GM06990 (cell line): ENCODE data around the gene CD151.

Experiments used
- DNase-seq: peaks from one replicate; pipeline ENCODE4 v3.0.0-alpha.2; 2011; ENCODE audit not compliant: insufficient read length; ENCODE audit errors: extremely low read depth
- H3K27me3 ChIP-seq: replicated peaks from 2 replicates; pipeline ENCODE4 v1.6.0; 2011; ENCODE audit warnings: low read length; ENCODE audit not compliant: control insufficient read depth, insufficient read depth
- H3K36me3 ChIP-seq: 2 replicates; pipeline ENCODE4 v1.5.1; 2011; ENCODE audit warnings: low read length; ENCODE audit not compliant: control insufficient read depth, insufficient read depth
- H3K4me3 ChIP-seq: replicated peaks from 2 replicates; pipeline ENCODE4 v1.5.1; 2011; ENCODE audit warnings: low read depth, mild to moderate bottlenecking, control low read depth, low read length
- CTCF ChIP-seq: IDR thresholded peaks from 2 replicates; pipeline ENCODE4 v1.5.1; 2011; ENCODE audit warnings: low read length, control low read depth, mild to moderate bottlenecking, inconsistent platforms; ENCODE audit not compliant: insufficient read depth, poor library complexity, severe bottlenecking

CD151 gene

GRCh38 chr11:875769-876301, 43.1 kb downstream of the CD151 start:
- H3K4me3 ChIP-seq, result no peak overlapping the region
- no peak for DNase-seq
- TF ChIP-seq CTCF, result no peak
- peaks cover 7% of the 10 kb centered on the region for H3K36me3 ChIP-seq
- no peaks in the 10 kb centered on the region for H3K27me3 ChIP-seq

- Histone ChIP-seq H3K27me3 (no peaks in the 10 kb centered on the region), H3K4me3 (no peak overlapping the region), H3K36me3 (peaks cover 7% of the 10 kb centered on the region)
- TF ChIP-seq CTCF, result no peak
- DNase-seq, result no peak
Observed at GRCh38 chr11:876545-876944, 43.8 kb downstream of the CD151 start.

- Histone ChIP-seq H3K4me3 (no peak overlapping the region), H3K27me3 (no peaks in the 10 kb centered on the region), H3K36me3 (peaks cover 7% of the 10 kb centered on the region)
- no peak for TF ChIP-seq CTCF
- no peak for DNase-seq
Observed at GRCh38 chr11:877565-877964, 44.8 kb downstream of the CD151 start.

GRCh38 chr11:880447-880846, 47.7 kb downstream of the CD151 start:
- no peak overlapping the region for H3K4me3 ChIP-seq
- TF ChIP-seq CTCF, result no peak
- H3K27me3 ChIP-seq, result no peaks in the 10 kb centered on the region
- DNase-seq, result no peak
- H3K36me3 ChIP-seq, result peaks cover 11% of the 10 kb centered on the region

GRCh38 chr11:882596-882995, 49.8 kb downstream of the CD151 start:
- no peak for DNase-seq
- no peak for TF ChIP-seq CTCF
- no peaks in the 10 kb centered on the region for H3K27me3 ChIP-seq
- H3K4me3 ChIP-seq, result no peak overlapping the region
- H3K36me3 ChIP-seq, result peaks cover 14% of the 10 kb centered on the region

GRCh38 chr11:883527-883926, 50.8 kb downstream of the CD151 start:
- H3K4me3 ChIP-seq, result no peak overlapping the region
- no peak for TF ChIP-seq CTCF
- DNase-seq, result no peak
- peaks cover 15% of the 10 kb centered on the region for H3K36me3 ChIP-seq
- H3K27me3 ChIP-seq, result no peaks in the 10 kb centered on the region
